SHP77 (cell line): ENCODE data around the gene AP3B1.
"Not testable (repeated sequence)": the region's sequence is repeated elsewhere in the genome, so short reads cannot be mapped to it uniquely, and the experiment has no call there.

ENCODE experiments used
- DNase-seq, 2 experiments: peaks; one replicate each; lab custom pipeline; 2025; lab: John Stamatoyannopoulos, UW

AP3B1 gene

DNA sequence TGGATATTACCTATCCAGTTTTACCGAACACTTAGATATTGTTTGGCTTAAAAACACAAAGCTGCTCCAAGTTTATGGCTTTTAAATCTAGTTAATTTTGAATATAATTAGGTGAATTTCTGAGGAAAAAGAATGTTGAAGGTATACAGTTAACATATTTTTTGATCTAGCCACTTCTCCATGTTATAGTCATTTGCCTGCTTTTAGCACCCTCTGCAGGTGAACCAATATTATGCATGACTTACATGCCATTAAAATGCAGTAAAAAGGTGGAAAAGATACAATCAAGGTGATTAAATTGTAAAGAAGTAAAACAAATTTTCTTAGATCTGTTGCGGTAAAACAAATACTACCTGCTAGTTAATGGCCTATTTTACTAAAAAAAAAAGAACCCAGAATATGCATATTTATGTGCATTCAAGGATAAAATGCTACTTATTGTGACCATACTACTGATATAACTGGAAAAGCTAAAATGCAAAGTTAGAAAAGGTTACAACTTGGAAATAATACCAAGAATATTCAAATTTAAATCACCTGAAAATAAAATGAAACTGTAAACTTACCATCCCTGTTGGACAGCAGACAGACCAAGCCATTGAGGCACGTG lies 132.1 kb downstream of the AP3B1 start:
- DNase-seq: peak; percentile 41 to 46

DNA sequence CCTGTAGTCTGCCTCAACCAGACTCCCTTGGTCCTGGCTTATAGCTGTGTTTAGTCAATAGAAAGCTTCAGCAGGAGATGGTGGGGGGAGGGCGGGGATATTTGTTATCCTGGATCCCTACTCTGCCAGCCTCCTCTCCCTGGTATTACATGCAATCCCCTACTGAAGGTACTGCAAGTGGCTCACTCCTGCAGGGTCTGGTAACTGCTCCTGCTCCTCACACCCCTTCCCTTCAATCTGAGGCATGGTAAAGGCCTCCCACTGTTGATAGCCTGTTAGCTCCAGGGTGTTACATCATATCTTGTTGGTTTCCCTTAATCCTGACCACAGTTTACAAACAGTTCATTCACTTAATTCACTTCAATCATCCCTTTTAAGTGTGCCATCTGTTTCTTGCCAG lies 137.5 kb downstream of the AP3B1 start:
- DNase-seq: no peak

DNA sequence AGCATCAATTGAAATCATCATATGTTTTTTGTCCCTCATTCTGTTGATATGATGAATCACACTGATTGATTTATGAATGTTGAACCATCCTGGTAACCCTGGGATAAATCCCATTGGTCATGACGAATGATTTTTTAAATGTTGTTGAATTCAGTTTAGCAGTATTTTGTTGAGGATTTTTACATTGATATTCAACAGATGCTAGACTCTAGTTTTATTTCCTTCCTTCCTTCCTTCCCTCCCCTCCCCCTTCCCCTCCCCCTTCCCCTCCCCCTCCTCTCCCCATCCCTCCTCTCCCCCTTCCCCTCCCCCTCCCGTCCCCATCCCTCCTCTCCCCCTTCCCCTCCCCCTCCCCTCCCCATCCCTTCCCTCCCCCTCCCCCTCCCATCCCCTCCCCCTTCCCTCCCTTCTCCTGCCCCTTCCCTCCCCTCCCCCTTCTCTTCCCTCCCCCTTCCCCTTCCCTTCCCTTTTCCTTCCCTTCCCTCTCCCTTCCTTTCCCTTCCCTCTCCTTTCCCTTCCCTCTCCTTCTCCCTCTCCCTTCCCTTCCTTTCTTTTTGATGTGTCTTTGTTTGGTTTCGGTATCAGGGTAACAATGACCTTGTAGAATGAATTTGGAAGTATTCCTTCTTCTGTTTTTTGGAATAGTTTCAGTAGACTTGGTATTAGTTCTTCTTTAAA lies 142.8 kb downstream of the AP3B1 start:
- no peak for DNase-seq

DNA sequence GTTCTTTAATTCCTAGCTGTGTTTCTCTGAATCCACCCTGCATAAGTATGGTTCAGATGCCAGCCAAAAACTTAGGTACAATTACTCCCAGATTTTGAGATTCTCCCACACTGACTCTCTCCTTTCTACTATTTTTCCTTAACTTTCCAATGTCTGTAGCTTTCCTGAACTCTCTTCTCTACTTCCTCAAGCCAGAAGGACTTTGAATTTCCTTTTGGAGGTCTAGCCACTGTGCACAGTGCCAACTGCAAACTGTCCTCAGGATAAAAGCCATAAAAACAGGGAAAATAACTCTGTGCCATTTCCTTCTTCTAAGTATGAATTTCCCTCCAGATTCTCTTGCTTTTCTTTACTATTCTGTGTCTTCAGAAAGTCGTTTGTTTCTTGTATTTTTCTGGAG lies 157.2 kb downstream of the AP3B1 start:
- no peak for DNase-seq

DNA sequence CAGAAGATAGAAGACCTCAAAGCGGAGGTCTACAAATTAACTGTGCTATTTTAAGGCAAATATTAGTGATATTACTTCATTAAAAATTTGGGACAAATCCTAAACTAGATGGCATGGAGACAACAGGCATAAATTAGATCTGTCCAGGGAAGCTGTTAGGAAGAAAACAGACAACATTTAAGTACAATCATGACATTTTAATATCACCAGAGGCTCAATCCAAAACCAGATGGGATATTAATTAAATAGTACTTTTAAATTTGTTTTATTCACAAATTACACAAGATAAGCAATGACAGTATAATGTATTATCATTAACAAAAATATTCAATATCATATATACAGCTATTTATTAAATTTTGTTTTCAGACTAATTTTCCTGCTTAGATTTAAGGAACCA lies 161.1 kb downstream of the AP3B1 start:
- no peak for DNase-seq

DNA sequence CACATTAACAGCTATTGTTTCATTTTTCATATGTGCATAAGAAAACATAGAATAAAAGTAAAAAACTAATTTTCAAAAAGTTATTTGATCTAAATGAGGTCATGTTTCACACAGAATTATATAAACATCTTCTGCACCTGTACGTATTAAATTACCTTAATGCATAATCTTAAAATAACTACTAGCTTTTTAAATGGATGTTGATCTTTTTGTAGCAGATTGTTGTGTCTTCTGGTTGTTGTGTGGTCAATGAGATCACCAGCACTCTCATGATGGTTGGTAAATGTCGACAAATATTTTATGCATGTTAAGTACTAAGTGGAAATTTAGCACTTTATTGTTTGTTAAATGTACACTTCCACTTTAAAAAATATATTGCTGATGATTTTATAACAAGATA lies 162.0 kb downstream of the AP3B1 start:
- no peak for DNase-seq

DNA sequence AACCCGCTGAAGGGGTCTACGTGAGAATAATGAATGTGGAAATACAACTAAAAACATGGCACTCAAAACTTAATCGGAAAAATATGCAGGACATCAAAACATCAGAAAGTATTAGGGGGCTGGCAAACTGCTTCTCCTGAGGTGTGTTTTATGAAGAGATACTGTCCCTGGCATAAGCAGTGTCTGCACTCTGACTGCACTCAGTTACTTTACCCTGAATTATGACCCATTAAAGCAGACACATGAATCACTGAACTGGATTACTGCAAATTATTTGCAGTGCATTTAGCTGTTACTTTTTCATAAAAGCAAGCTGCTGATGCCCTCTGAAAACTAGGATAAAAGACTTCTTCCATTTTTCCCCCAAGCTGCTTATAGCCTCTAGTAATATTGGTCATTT lies 164.9 kb downstream of the AP3B1 start:
- DNase-seq: no peak

DNA sequence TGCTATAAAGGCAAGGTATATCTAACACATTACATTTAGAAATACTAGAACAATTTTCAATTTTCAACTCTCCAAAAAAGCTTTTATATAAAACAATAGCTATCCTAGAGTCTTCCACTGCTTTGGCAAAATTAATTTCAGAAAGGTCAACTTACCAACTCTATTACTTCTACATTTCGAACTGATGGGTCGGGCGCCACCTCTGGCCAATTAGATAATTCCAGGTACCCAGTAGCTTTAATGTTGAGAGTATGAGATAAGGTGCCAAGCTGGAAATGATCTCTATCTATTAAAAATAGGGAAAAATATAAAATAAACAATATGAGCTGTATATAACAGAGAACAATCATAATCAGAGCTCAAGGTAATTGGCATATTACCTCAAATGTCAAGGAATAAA lies 166.6 kb downstream of the AP3B1 start:
- no peak for DNase-seq

DNA sequence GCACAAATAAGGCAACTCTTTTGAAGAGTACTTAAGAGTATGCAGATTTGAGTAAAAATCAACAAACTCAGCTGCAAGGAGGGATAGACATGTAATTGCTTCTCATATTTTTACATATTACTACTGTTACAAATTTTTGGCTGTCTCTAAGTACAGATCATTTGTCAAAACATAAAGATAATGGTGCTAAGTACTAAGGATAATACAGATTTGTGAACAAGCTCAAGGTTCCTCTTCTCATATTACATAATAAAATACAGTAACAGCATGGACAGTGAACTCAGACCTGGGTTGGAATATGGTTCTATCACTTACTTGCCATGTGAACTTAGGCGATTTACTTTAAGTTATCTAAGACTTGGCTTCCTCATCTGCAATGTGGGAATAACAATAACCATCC lies 168.0 kb downstream of the AP3B1 start:
- no peak for DNase-seq

DNA sequence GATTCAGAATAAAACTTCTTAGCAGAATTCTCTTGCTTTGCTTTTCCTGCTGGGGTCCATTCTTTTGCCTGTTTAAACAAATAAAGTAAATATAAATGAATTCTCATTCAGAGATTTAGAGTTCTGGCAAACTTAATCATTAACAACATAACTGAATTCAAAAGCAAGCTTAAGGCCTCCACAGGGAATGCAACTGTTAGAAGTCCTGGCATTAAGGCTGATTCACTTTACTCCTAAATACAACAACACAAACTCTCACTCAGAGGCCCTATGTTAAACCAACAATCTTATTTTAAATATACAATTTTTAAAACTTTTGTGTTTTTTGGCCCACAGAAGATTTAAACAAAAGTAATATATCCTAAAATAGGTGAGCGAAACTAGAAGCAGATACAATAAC lies 178.3 kb downstream of the AP3B1 start:
- no peak for DNase-seq

DNA sequence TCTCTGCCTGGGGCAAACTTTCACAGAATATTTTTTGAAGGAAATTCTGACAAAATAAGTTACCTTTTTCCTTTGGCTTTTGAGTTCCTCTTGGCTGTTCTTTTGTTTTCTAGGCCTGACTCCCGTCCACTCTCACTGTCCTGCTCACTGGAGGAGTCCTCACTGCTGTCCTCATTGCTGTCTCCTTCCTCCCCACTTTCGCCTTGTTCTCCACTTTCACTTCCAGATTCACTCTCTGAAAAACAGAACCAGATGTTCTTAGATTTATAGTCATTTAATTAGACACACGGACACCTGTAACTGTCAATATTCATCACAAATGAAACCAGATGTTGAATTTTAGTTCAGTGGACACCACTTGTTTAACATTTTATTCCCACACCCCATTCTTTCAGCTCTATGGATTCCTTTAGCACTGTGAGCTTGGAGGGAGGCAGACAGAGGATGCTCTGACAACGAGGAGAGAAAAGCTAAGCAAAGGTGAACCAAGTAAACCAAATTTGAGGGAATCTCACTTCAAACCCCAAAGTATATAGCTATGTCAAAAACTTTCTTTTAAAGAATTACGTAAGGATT lies 180.7 kb downstream of the AP3B1 start:
- no peak for DNase-seq

DNA sequence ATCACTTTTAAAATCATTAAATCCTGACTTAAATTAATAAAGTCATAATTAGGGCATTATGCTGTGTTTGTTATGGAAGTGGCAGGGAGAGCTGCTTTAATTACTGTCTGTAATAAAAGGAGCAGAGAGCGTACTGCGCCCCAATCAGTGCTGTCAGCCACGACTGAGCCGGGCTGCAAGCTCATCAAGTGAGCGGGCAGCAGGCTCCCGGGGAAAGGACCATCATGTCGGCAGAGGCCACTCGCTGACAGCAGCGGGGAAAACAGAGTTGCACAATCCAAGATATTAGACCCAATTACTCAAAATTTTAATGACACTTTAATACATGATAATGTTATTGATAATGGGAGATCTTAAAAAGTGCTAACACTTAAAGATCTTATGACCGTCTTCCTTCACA lies 181.6 kb downstream of the AP3B1 start:
- no peak for DNase-seq

DNA sequence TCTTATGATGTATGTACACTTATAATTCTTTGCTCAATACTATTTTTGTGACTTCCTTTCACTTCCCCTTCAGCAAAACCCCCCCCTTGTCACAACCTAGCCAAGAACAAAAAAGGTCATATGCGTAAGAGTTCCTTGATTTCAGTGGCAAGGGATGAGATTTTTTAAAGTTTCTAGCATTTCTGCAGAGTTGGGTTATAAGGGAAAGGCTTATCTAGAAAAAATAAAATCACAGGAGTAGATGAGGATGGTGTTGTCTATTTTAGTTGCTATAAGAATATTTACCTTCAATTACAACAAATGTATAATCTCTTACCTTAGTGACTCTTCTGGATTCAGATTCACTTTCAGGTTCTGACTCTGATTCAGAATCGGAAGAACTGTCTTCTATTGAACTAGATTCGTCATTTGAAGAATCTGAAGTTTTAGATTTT lies 184.6 kb downstream of the AP3B1 start:
- DNase-seq: no peak

DNA sequence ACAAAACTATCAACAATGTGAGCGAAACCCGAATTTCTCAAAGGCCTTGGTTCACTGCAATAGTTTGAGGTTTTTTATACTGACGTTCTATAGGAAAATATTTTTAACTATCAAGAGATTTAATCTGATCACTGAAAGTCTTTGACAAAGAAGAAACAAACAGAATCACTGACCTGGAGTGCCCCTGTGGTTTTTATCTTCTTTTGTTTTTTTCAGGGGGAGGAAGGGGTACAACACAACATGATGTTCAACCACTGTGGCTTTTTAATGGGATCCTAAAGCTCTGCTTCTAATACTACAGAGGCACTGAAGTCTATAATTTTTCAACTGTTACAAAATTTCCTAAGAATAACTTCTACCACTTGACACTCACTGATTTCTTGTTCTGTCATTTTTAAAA lies 185.9 kb downstream of the AP3B1 start:
- DNase-seq: no peak

DNA sequence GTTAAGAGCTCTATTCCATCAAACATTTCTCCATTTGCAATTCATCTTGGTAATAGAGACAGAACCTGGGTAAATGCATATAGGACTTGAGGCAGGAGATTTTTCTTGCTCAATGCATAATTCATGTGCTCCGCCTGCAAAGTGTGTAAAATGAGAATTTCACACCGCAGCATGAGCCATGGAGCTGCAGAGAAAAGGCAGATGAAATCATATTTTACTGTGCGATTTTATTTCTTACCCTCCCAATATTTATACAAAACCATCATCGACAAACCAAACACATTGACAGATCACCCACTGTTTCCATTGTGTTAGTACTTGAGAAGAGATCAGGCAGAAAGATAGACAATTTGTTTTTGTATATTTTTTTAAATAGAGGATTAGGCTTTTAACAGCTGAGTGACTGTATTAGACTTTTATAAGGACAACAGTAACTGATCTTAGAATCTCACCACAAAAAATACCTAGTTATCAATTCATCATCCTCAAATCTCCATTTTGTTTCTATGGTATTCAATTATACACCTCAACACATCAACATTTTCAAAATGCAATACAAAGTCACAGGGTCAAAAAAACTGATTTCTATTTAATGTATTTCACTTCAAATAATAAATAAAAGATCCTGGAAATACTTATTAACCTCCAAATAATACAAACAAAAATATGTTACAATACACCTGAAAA lies 191.1 kb downstream of the AP3B1 start:
- no peak for DNase-seq

DNA sequence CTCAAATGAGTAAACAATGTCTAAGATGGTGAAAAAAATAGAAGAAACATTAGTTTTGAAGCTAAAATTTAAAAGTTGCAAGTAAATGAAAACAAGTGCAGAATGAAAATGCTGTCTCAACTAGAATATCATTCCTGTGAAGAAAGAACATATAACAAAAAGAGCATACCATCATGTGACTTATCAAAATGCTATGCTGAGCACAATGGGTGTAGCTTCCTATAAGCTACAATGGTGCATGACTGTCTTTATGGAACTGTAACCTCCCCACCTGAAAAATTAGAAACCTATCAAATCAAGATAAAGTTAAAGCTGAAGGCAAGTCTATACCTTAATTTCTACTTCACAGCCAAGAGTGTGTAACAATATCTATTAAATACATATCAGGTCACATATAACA lies 192.0 kb downstream of the AP3B1 start:
- DNase-seq: no peak

DNA sequence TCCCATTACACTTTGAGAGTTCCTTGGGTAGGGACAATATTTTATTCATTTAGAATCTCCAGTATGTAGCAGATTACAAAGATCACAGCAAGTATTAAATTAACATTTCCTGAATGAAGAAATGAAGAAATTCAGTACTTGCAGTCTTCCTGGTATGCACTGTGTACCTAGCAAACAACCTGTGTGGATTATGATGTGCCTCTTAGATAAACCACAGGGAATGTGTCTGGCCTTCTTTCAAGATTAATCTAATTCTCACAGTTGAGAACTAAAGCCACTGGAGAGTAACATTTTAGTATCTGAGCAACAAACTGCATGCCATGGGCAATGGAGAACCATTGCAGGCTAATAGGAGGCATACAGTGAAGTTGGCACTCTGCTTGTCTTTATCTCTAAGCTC lies 199.4 kb downstream of the AP3B1 start:
- DNase-seq: no peak

DNA sequence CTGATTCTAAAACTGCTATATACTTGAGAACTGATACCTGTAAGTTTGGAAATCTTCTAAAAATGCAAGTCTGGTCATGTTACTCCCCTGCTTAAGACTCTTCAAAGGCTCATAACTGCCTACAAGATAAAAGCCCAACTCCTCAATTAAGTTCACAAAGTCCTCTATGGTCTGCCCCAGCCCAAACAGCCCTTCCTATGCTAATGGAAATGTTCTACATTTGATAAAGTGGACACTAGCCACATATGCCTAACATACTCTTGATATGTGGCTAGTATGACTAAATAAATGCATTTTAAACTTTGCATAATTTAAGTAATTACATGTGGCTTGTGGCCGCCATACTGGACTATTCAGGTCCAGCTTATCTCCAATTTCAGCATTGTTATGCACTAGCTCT lies 204.5 kb downstream of the AP3B1 start:
- no peak for DNase-seq

DNA sequence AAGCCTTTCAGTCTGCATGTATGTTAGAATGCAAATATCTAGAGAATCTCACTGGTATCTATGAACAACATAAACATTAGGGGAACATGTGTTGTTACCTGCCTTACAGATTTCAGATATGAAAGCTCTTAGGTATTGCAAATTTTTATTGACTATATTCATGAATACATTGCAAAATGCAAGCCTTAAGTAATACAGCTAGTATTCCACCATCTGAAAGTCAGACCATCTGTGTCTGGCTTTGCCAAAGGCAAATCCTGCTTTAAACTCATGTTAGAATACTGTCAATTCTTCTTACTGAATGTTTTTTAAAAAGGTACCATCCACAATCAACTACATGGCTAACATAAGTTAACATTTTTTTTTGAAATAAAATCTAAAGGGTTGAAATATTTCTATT lies 215.6 kb downstream of the AP3B1 start:
- no peak for DNase-seq

DNA sequence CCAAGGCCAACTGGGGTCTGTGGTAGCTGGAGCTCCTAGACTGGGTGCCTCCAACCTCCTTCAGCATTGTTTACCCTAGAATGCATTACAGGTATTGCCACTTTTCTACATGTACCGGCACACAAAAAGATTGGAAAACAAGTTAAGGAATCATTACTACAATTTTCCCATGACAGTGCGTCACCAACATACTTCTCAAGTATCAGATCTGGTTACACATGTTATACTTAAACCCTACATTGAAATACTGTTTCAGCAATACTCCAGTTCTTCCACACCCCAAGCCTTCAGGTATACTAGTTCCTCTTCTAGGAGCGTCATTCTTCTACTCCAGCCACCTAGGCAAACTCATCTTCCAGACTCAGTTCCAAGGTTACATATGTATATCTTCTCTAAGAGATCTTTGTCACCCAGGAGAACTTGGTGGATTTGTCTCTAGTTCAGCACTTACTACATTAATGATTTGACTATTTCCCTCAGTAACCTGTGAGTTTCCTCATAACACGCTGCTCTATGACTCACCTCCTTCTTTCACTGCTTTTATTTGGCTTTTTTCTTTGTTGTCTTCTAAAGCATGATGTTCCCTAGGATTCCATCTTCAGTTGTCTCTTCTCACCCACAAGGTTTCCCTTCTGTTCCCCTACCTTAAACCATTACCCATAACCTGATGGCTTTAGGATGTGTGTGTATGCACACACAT lies 217.0 kb downstream of the AP3B1 start:
- no peak for DNase-seq

DNA sequence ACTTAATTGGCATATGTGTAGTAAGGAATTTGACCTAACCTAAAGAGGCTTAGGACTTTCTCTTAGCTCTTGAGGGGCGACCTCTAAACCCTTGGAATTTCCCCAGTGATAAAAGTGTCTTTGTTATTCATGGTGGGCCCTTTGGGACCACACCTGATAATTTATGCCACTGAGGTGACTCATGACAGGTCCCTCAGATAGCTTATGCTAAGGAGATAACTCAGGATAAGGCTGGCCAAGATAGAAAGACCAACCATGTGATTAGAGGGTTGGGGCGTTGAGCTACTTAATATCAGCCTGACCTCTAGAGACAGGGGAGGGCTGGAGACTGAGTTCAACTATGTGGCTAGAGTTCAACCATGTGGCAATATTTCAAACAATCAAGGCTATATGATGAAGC lies 218.1 kb downstream of the AP3B1 start:
- DNase-seq: no peak

DNA sequence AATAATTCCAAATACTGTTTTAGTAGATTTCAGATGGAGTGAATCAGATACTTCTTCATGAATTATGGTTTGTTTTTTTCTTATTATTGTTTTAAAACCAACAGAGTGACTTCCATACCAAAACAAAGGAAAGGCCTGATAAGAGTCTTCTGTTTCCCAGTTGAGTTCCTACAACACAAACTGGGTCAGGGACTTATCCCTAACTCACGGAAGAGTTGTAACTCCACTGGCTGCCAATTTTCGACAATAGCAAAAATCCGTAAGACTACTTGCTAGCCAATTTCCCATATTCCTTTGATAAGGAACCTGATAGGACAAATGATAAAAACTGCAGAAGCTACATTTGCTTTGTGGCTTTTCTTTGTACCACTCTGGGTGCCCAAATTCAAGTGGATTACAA lies 219.2 kb downstream of the AP3B1 start:
- DNase-seq: no peak

DNA sequence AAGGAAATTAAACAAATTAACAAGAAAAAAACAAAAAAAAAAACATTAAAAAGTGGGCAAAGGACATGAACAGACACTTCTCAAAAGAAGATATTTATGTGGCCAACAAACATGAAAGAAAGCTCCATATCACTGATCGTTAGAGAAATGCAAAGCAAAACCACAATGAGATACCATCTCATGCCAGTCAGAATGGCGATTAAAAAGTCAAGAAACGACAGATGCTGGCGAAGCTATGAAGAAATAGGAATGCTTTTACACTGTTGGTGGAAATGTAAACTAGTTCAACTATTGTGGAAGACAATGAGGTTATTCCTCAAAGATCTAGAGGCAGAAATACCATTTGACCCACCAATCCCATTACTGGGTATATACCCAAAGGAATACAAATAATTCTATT lies 223.8 kb downstream of the AP3B1 start:
- DNase-seq: not testable (repeated sequence)
